Caco-2 (cell line): ENCODE measurements around the gene ALDH5A1. TPM values are rescaled to one million over a fixed set of nuclear protein-coding genes. Genes with fewer than 3 reads are reported as not detected.

Source experiments
- BruUV-seq: library from RNA; stranded (reverse); fragments of 400-500 nt; replicated peaks from 2 replicates; lab custom pipeline; 2021; lab: Mats Ljungman, UMichigan
- CTCF ChIA-PET: fragments of 300-600 bp; sonication (Branson Sonifier 250); formaldehyde crosslinking; loops from one replicate; lab custom pipeline; 2022; ENCODE audit warnings: antibody characterized with exemption; lab: Charles Lee
- POLR2A ChIA-PET: fragments of 300-600 bp; sonication (Branson Sonifier 250); formaldehyde crosslinking; loops from one replicate; lab custom pipeline; 2022; ENCODE audit warnings: antibody characterized with exemption; lab: Charles Lee
- DNase-seq, 2 experiments: peaks; one replicate each; pipeline versions ENCODE4 v3.0.0 to v3.0.0-alpha.2; 2020 to 2022
- H3K27me3 ChIP-seq: replicated peaks from 2 replicates; pipeline ENCODE4 v1.6.0; 2011; ENCODE audit warnings: low read length; ENCODE audit not compliant: control insufficient read depth, insufficient read depth
- H3K36me3 ChIP-seq: 2 replicates; pipeline ENCODE4 v1.5.1; 2011; ENCODE audit warnings: low read length; ENCODE audit not compliant: control insufficient read depth, insufficient read depth
- H3K4me1 ChIP-seq: fragments of 250-450 bp; sonication (Bioruptor Pico); 2 replicates; pipeline ENCODE4 v1.5.1; 2020; ENCODE audit warnings: mild to moderate bottlenecking
- H3K4me3 ChIP-seq: 2 replicates; pipeline ENCODE4 v1.5.1; 2011; ENCODE audit warnings: low read depth, mild to moderate bottlenecking, control low read depth, low read length
- H3K9me3 ChIP-seq: fragments of 250-450 bp; sonication (Bioruptor Pico); 2 replicates; pipeline ENCODE4 v1.5.1; 2020; ENCODE audit warnings: mild to moderate bottlenecking, moderate library complexity
- H3K27ac Mint-ChIP-seq: one replicate; pipeline ENCODE4 v1.8.0; 2022; ENCODE audit warnings: mixed read lengths; ENCODE audit not compliant: unreplicated experiment
- H3K27me3 Mint-ChIP-seq: one replicate; pipeline ENCODE4 v1.8.0; 2022; ENCODE audit warnings: mixed read lengths; ENCODE audit not compliant: insufficient read depth, unreplicated experiment
- H3K36me3 Mint-ChIP-seq: one replicate; pipeline ENCODE4 v1.8.0; 2022; ENCODE audit warnings: mild to moderate bottlenecking, mixed read lengths; ENCODE audit not compliant: insufficient read depth, unreplicated experiment
- H3K4me1 Mint-ChIP-seq: one replicate; pipeline ENCODE4 v1.8.0; 2022; ENCODE audit warnings: low read depth, mixed read lengths; ENCODE audit not compliant: unreplicated experiment
- H3K4me3 Mint-ChIP-seq: one replicate; pipeline ENCODE4 v1.8.0; 2022; ENCODE audit warnings: mild to moderate bottlenecking, moderate library complexity, mixed read lengths; ENCODE audit not compliant: unreplicated experiment
- H3K9me3 Mint-ChIP-seq: one replicate; pipeline ENCODE4 v1.8.0; 2022; ENCODE audit warnings: mixed read lengths; ENCODE audit not compliant: unreplicated experiment
- CTCF ChIP-seq, 2 experiments: fragments of 200-600 bp in 1 of 2; IDR thresholded peaks; 1 replicate in 1 of 2; 2 replicates in 1 of 2; pipeline versions ENCODE4 v1.5.1 to v1.8.0; 2011 to 2022; ENCODE audit warnings: antibody characterized with exemption in 1 of 2, control low read depth in 1 of 2, inconsistent platforms in 1 of 2, low read depth in 1 of 2, low read length in 1 of 2, mild to moderate bottlenecking in 1 of 2, moderate library complexity in 1 of 2; ENCODE audit not compliant: insufficient read depth in 1 of 2, severe bottlenecking in 1 of 2, unreplicated experiment in 1 of 2
- intact Hi-C: fragments of 100-400 bp; cut with micrococcal nuclease; formaldehyde crosslinking; loops from one replicate; pipeline ENCODE4 v1.10.0; 2022; ENCODE audit not compliant: unreplicated experiment
- total RNA-seq: library from RNA; stranded (reverse); gene quantifications from 2 replicates; pipeline ENCODE4 v1.2.3, GENCODE V29; 2022

ALDH5A1 gene
- total RNA-seq, 1 experiment from 2014 or later, result 45.3 TPM

DNA sequence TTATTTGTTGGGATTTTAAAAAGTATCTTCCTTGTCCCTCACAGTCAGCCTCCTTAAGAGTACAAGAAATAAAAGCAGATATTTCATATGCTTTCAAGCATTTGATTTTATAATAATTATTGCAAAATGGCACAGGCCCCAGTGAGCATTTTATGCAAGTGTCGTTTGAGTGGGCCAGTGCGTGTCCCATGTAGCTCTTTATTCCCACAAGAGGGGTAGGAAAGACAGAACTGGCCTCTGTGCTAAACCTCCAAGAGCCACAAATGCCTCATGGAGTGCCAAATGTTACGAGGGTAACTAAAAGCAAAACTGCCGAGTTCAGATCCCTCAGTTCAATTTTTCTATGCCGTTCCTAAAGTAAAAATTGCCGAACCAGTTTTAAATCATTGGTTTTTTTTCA lies 18.1 kb upstream of the ALDH5A1 start:
- H3K4me3 Mint-ChIP-seq, result no peak overlapping the region
- CTCF ChIA-PET, result no interaction called here
- POLR2A ChIA-PET, result no interaction called here

GRCh38 chr6:24477070-24477469 lies 17.7 kb upstream of the ALDH5A1 start:
- no peaks in the 10 kb centered on the region for H3K27me3 ChIP-seq
- DNase-seq, result no peak
- BruUV-seq, result no TSS peak
- no peak for TF ChIP-seq CTCF (IDR thresholded peaks at IDR 0.05; ENCODE audit: insufficient read depth in 1 of 2, low read depth in 1 of 2, low read length in 1 of 2, severe bottlenecking in 1 of 2, unreplicated experiment in 1 of 2)
- 0 out of 2 replicates have a peak, but pooled peaks cover 4% of the 10 kb centered on the region for H3K9me3 ChIP-seq
- no peak overlapping the region for H3K4me3 Mint-ChIP-seq
- CTCF ChIA-PET, result no interaction called here
- no peak overlapping the region for H3K27ac Mint-ChIP-seq
- no peaks in the 10 kb centered on the region for H3K27me3 Mint-ChIP-seq
- no peaks in the 10 kb centered on the region for H3K36me3 ChIP-seq
- H3K4me3 ChIP-seq, result no peak overlapping the region
- intact Hi-C loops, result no loop called here
- peaks cover 23% of the 10 kb centered on the region for H3K4me1 ChIP-seq
- H3K36me3 Mint-ChIP-seq, result peaks cover 4% of the 10 kb centered on the region
- H3K4me1 Mint-ChIP-seq, result peaks cover 9% of the 10 kb centered on the region
- H3K9me3 Mint-ChIP-seq, result peaks cover 17% of the 10 kb centered on the region
- POLR2A ChIA-PET, result no interaction called here

More for the DNA sequence above, 18.1 kb upstream of the ALDH5A1 start:
- H3K9me3 Mint-ChIP-seq, result peaks cover 17% of the 10 kb centered on the region
- no peak overlapping the region for H3K4me3 ChIP-seq
- no peak overlapping the region for H3K27ac Mint-ChIP-seq
- H3K36me3 Mint-ChIP-seq, result peaks cover 4% of the 10 kb centered on the region
- H3K4me1 Mint-ChIP-seq, result peaks cover 9% of the 10 kb centered on the region
- intact Hi-C loops, result no loop called here
- peaks cover 27% of the 10 kb centered on the region for H3K4me1 ChIP-seq
- BruUV-seq, result no TSS peak
- 0 out of 2 replicates have a peak, but pooled peaks cover 4% of the 10 kb centered on the region for H3K9me3 ChIP-seq
- H3K27me3 Mint-ChIP-seq, result no peaks in the 10 kb centered on the region
- no peak for TF ChIP-seq CTCF (IDR thresholded peaks at IDR 0.05; ENCODE audit: insufficient read depth in 1 of 2, low read depth in 1 of 2, low read length in 1 of 2, severe bottlenecking in 1 of 2, unreplicated experiment in 1 of 2)
- DNase-seq, result no peak
- no peaks in the 10 kb centered on the region for H3K36me3 ChIP-seq
- no peaks in the 10 kb centered on the region for H3K27me3 ChIP-seq

DNA sequence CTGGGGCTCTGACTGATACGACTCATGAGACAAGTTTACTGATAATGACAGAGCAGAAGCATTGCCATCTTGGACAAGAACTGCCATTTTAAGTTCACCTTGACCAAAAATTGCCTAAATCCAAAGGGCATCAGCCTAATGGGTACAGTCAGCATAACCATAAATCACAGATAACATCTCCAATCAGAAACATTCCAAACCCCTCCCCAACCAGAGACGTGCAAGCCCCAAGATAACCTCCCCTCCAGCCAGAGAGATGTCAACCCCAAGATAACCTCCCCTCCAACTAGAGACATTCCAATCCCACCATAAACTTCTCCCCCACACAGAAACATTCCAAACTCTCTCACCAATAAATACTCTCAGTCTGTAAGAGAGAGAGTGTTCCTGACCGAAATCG lies 15.9 kb upstream of the ALDH5A1 start:
- Histone ChIP-seq H3K4me1 (peaks cover 23% of the 10 kb centered on the region), H3K9me3 (0 out of 2 replicates have a peak, but pooled peaks cover 4% of the 10 kb centered on the region), H3K27me3 (no peaks in the 10 kb centered on the region), H3K4me3 (no peak overlapping the region), H3K36me3 (no peaks in the 10 kb centered on the region)
- ChIA-PET POLR2A (no interaction called here), CTCF (interaction anchor here (1.3 kb wide), 1 partner anchor 17 kb away, joined by 3 read pairs; no protein-coding TSS in a partner anchor)
- peaks cover 9% of the 10 kb centered on the region for H3K4me1 Mint-ChIP-seq
- peak overlapping the region; percentile 9 for H3K4me3 Mint-ChIP-seq
- intact Hi-C loops, result no loop called here
- H3K27ac Mint-ChIP-seq, result peak overlapping the region; percentile 46
- no TSS peak for BruUV-seq
- H3K9me3 Mint-ChIP-seq, result peaks cover 17% of the 10 kb centered on the region
- peaks cover 4% of the 10 kb centered on the region for H3K36me3 Mint-ChIP-seq
- H3K27me3 Mint-ChIP-seq, result no peaks in the 10 kb centered on the region
- DNase-seq, result peak in 1 of 2 experiments; percentile 57
- no peak for TF ChIP-seq CTCF (IDR thresholded peaks at IDR 0.05; ENCODE audit: insufficient read depth in 1 of 2, low read depth in 1 of 2, low read length in 1 of 2, severe bottlenecking in 1 of 2, unreplicated experiment in 1 of 2)
